Body of pancreas (tissue), 4 donors: Measurements from ENCODE around the gene ZBTB38. TPM values are rescaled to one million over a fixed set of nuclear protein-coding genes. Genes with fewer than 3 reads are reported as not detected.

Experiments used
- ATAC-seq: fragments of 150-250 bp; one replicate; pipeline ENCODE4 v1.9.1; 2016
- DNase-seq, 4 donors: peaks; one replicate each; pipeline ENCODE4 v3.0.0-alpha.2; 2019
- H3K27ac ChIP-seq, 4 donors: fragments of 200-600 bp; sonication (generic); 1 replicate in 3 of 4; 2 replicates in 1 of 4; pipeline versions ENCODE4 v1.5.1 to v1.6.1; 2016 to 2019; ENCODE audit warnings: mild to moderate bottlenecking in 1 of 4, mixed read lengths in 1 of 4, moderate library complexity in 1 of 4
- H3K27me3 ChIP-seq, 2 donors: fragments of 200-600 bp; sonication (generic); one replicate each; pipeline ENCODE4 v1.6.0; 2016; ENCODE audit warnings: mild to moderate bottlenecking in 1 of 2
- H3K36me3 ChIP-seq, 2 donors: fragments of 200-600 bp; sonication (generic); replicated peaks in 1 of 2; 2 replicates each; pipeline ENCODE4 v1.5.1; 2016; ENCODE audit warnings: low read depth in 2 of 2; ENCODE audit not compliant: insufficient read depth in 1 of 2
- H3K4me1 ChIP-seq: fragments of 200-600 bp; sonication (generic); one replicate; pipeline ENCODE4 v1.6.0; 2016
- H3K4me3 ChIP-seq, 2 donors: fragments of 200-600 bp; sonication (generic); 1 replicate in 1 of 2; 2 replicates in 1 of 2; pipeline ENCODE4 v1.5.1; 2016 to 2019
- H3K9me3 ChIP-seq, 3 donors: fragments of 200-600 bp; sonication (generic); 1 replicate in 2 of 3; 2 replicates in 1 of 3; pipeline ENCODE4 v1.5.1; 2016
- POLR2A ChIP-seq, 3 donors: fragments of 450-650 bp; IDR thresholded peaks; one replicate each; pipeline ENCODE4 v1.6.1; 2016; ENCODE audit warnings: antibody characterized with exemption in 3 of 3, mild to moderate bottlenecking in 2 of 3
- WGBS, 2 donors: methylation state at CpG; one replicate each; pipeline ENCODE4 v1.1.5; 2017; 5-methylcytosine and 5-hydroxymethylcytosine counted together
- intact Hi-C: fragments of 100-400 bp; cut with DNase I; formaldehyde crosslinking; loops from one replicate; pipeline ENCODE4 v1.15.1; 2023
- total RNA-seq, 2 donors: library from RNA; depleted of rRNA; stranded (reverse); fragments of >200 nt; gene quantifications; one replicate each; pipeline ENCODE4 v1.1.0, GENCODE V29; 2016
- TF ChIP-seq, protein P1 (sequence below), 7 experiments: fragments of 450-650 bp in 4 of 7; fragments of 200-600 bp in 3 of 7; sonication (generic) in 3 of 7; IDR thresholded peaks; one replicate each; pipeline ENCODE4 v1.5.1; 2016 to 2019; ENCODE audit warnings: antibody characterized with exemption in 7 of 7

ZBTB38 gene
- total RNA-seq, 2 donors from 2014 or later, result 48.5 to 60.4 TPM

DNA sequence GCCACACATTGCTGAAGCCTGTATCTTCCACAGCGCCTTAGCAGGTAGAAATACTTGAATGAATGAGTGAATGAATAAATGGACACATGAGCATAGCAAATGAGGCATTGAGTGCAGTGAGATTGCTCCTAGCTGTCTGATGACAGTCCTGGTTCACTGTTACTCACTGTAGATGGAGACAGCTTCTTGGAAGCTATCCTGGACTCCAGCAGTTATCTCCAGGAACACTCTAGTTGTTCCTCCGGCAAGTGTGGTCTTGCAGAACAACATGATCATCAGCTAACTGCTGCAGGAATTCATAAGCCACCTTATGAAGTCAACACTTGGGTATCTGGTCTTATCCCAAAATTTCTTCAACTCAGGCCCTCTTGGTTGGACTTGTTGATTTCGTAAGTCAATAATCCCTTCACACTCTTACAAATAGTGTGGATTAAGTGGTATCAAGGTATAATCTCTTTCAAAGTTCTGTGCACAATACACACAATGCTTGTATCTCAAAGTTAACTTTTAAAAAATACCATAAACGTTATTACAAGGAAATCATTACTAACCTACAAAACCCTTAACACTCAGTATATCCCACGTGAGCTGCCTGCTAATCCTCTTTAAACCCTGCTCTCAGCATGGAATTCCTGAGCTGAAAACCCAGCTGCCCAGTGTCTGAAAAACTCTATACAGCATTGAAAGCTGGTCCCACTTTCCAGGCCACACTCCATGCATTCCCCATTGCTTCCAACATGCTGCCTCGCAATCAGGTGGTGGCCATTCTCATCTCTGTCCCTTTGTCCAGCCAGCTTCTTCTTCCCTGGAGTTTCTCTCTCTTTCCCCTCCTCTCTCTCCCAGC lies 14.4 kb upstream of the ZBTB38 start:
- TF ChIP-seq POLR2A (IDR thresholded peaks at IDR 0.05), result no peak
- TF ChIP-seq, protein P1, sequence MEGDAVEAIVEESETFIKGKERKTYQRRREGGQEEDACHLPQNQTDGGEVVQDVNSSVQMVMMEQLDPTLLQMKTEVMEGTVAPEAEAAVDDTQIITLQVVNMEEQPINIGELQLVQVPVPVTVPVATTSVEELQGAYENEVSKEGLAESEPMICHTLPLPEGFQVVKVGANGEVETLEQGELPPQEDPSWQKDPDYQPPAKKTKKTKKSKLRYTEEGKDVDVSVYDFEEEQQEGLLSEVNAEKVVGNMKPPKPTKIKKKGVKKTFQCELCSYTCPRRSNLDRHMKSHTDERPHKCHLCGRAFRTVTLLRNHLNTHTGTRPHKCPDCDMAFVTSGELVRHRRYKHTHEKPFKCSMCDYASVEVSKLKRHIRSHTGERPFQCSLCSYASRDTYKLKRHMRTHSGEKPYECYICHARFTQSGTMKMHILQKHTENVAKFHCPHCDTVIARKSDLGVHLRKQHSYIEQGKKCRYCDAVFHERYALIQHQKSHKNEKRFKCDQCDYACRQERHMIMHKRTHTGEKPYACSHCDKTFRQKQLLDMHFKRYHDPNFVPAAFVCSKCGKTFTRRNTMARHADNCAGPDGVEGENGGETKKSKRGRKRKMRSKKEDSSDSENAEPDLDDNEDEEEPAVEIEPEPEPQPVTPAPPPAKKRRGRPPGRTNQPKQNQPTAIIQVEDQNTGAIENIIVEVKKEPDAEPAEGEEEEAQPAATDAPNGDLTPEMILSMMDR (IDR thresholded peaks at IDR 0.05), result no peak
- intact Hi-C loops, result no loop called here
- H3K27ac ChIP-seq, result no peak overlapping the region
- H3K27me3 ChIP-seq, result no peaks in the 10 kb centered on the region
- no peaks in the 10 kb centered on the region for H3K9me3 ChIP-seq
- H3K4me1 ChIP-seq, result no peaks in the 10 kb centered on the region
- no peak for ATAC-seq
- DNase-seq, result no peak
- no peak overlapping the region for H3K4me3 ChIP-seq
- 80% methylated on average over 6 of the region's 6 CpGs for WGBS, 2 donors
- H3K36me3 ChIP-seq, result no peaks in the 10 kb centered on the region

DNA sequence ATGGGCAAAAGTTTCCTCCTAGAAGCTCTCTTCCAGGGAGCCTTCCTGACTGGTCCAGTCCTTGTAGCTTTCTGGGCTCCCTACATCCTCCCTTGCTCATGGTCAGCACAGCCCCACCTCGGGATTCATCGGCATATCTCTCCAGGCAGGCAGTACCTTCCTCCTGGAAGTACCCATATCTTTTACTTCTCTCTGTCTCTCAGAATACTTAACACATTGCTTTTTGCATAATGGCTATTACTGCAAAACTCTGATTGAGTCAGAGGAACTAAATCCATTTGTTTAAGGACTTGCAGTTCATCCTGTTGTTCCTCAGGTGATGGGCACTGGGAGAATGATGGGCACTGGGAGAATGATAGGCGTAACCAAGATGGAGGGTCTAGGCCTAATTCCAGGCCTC lies 13.8 kb upstream of the ZBTB38 start:
- Histone ChIP-seq H3K9me3 (no peaks in the 10 kb centered on the region), H3K4me1 (no peaks in the 10 kb centered on the region), H3K27me3 (no peaks in the 10 kb centered on the region), H3K4me3 (no peak overlapping the region), H3K27ac (no peak overlapping the region), H3K36me3 (no peaks in the 10 kb centered on the region)
- ATAC-seq (no peak), DNase-seq (no peak)
- intact Hi-C loops, result no loop called here
- no peak for TF ChIP-seq POLR2A (IDR thresholded peaks at IDR 0.05)
- TF ChIP-seq, protein P1 (IDR thresholded peaks at IDR 0.05), result no peak
- WGBS, 2 donors, result 85 to 95% methylated on average over 3 of the region's 3 CpGs

DNA sequence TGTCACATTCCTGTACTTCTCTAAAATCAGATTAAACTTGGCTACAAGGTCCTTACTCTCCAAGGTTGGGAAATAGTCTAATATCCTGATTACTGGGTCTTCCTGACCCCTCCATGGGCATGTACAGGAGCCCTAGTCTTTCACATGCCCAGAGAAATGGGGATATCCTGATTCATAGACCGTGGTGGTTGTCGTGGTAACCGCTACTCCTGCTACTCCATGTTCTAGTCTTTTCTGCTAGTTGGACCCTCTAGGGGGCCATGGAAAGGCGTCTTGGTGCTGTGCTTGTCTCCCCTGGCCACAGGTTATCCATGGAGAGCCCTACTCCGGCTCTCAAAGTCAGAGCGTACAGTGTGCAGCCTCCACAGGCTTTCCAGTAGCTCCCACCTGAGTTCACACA lies 13.1 kb upstream of the ZBTB38 start:
- no peak for ATAC-seq
- Histone ChIP-seq H3K4me1 (no peaks in the 10 kb centered on the region), H3K9me3 (no peaks in the 10 kb centered on the region), H3K4me3 (no peak overlapping the region), H3K36me3 (no peaks in the 10 kb centered on the region), H3K27me3 (no peaks in the 10 kb centered on the region), H3K27ac (no peak overlapping the region)
- DNase-seq, result no peak
- 71 to 79% methylated on average over 6 of the region's 6 CpGs for WGBS, 2 donors
- intact Hi-C loops, result loop anchor here (5.0 kb wide), 1 partner anchor 97 kb away; no protein-coding TSS in a partner anchor
- TF ChIP-seq, protein P1 (IDR thresholded peaks at IDR 0.05), result no peak
- TF ChIP-seq POLR2A (IDR thresholded peaks at IDR 0.05), result no peak

DNA sequence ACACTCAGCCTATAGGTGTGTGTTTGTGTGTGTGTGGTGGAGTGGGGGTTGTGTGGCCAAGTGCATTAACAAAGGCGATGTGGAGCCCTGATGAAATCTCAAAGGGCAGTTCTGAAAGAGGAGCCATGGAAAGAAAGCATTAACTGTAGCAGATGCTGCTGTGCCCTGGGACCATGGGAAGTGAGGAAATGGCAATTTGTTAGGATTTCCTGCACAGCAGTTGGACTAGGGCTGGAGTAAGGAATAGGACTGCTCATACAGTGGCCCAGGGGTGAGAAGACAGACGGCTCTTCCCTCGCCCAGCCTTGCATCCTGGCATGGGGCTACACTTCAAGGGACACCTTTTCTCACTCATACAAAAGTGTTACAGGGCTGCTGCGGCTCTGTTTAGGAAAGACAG lies 12.3 kb upstream of the ZBTB38 start:
- ATAC-seq, result no peak
- Histone ChIP-seq H3K27me3 (no peaks in the 10 kb centered on the region), H3K36me3 (no peaks in the 10 kb centered on the region), H3K27ac (no peak overlapping the region), H3K4me1 (peaks cover 6% of the 10 kb centered on the region), H3K9me3 (no peaks in the 10 kb centered on the region), H3K4me3 (no peak overlapping the region)
- 47 to 68% methylated on average over 4 of the region's 4 CpGs for WGBS, 2 donors
- intact Hi-C loops, result loop anchor here (5.0 kb wide), 1 partner anchor 96 kb away; no protein-coding TSS in a partner anchor
- TF ChIP-seq, protein P1 (IDR thresholded peaks at IDR 0.05), result no peak
- TF ChIP-seq POLR2A (IDR thresholded peaks at IDR 0.05), result no peak
- no peak for DNase-seq
